HG03097 (cell line): ENCODE results near the gene ZNF337.
"Not testable (repeated sequence)": the region's sequence is repeated elsewhere in the genome, so short reads cannot be mapped to it uniquely, and the experiment has no call there.

ENCODE experiments used
- ATAC-seq: cut with Tn5 transposase; IDR thresholded peaks from one replicate; pipeline ENCODE4 v1.9.1; 2021; ENCODE audit not compliant: unreplicated experiment, low FRiP score

Gene ZNF337

GRCh38 chr20:25696371-25697131, at the start of gene ZNF337:
TSS of gene ZNF337 (minus strand) at chr20:25696853. CDS start at chr20:25686417, 10,436 bp downstream.
- peak; percentile 94 for ATAC-seq

- ATAC-seq: no peak
Measured at GRCh38 chr20:25745738-25746137, 49.1 kb upstream of the ZNF337 start.

- no peak for ATAC-seq
Measured at GRCh38 chr20:25745100-25745499, 48.4 kb upstream of the ZNF337 start.

GRCh38 chr20:25744261-25744660, 47.6 kb upstream of the ZNF337 start:
- no peak for ATAC-seq

GRCh38 chr20:25741088-25741487, 44.4 kb upstream of the ZNF337 start:
- no peak for ATAC-seq

GRCh38 chr20:25739615-25740320, 43.1 kb upstream of the ZNF337 start:
- no peak for ATAC-seq

- no peak for ATAC-seq
Measured at GRCh38 chr20:25738198-25738597, 41.5 kb upstream of the ZNF337 start.

- no peak for ATAC-seq
Measured at GRCh38 chr20:25733903-25734302, 37.2 kb upstream of the ZNF337 start.

- no peak for ATAC-seq
Measured at GRCh38 chr20:25730862-25731261, 34.2 kb upstream of the ZNF337 start.

- ATAC-seq: no peak
Measured at GRCh38 chr20:25726357-25726756, 29.7 kb upstream of the ZNF337 start.

- no peak for ATAC-seq
Measured at GRCh38 chr20:25725639-25726038, 29.0 kb upstream of the ZNF337 start.

GRCh38 chr20:25723975-25724374, 27.3 kb upstream of the ZNF337 start:
- ATAC-seq: no peak

- ATAC-seq: no peak
Measured at GRCh38 chr20:25720285-25720684, 23.6 kb upstream of the ZNF337 start.

GRCh38 chr20:25718896-25719809, 22.5 kb upstream of the ZNF337 start:
- not testable (repeated sequence) for ATAC-seq

GRCh38 chr20:25707695-25708094, 11.0 kb upstream of the ZNF337 start:
- ATAC-seq: no peak

GRCh38 chr20:25706793-25707192, 10.1 kb upstream of the ZNF337 start:
- ATAC-seq: peak; percentile 68

- no peak for ATAC-seq
Measured at GRCh38 chr20:25705830-25706351, 9.2 kb upstream of the ZNF337 start.

- not testable (repeated sequence) for ATAC-seq
Measured at GRCh38 chr20:25704303-25704702, 7.7 kb upstream of the ZNF337 start.

GRCh38 chr20:25700835-25701234, 4.2 kb upstream of the ZNF337 start:
- not testable (repeated sequence) for ATAC-seq

GRCh38 chr20:25699914-25700313, 3.3 kb upstream of the ZNF337 start:
- ATAC-seq: no peak

GRCh38 chr20:25697132-25697446, 436 bp upstream of the ZNF337 start:
- ATAC-seq: no peak
